SK-N-SH (cell line): ENCODE data around the gene WRAP73. TPM values are rescaled to one million over a fixed set of nuclear protein-coding genes. Genes with fewer than 3 reads are reported as not detected.

Source experiments
- CTCF ChIA-PET: fragments of 300-600, 350-600 bp; formaldehyde crosslinking; extraction: SDS; loops from one replicate; lab custom pipeline; 2021; lab: Yijun Ruan, JAX
- POLR2A ChIA-PET: fragments of 350-600 bp; sonication (Branson Sonifier 250); formaldehyde crosslinking; extraction: SDS; loops from one replicate; lab custom pipeline; 2020; ENCODE audit warnings: antibody characterized with exemption, inconsistent platforms; lab: Yijun Ruan, JAX
- DNase-seq: peaks from one replicate; pipeline ENCODE4 v3.0.0; 2012
- H2AFZ ChIP-seq: fragments of 200-600 bp; sonication (generic); 2 replicates; pipeline ENCODE4 v1.8.1; 2016; ENCODE audit warnings: antibody characterized with exemption, mild to moderate bottlenecking, low read depth
- H3F3A ChIP-seq: fragments of 200-600 bp; sonication (generic); replicated peaks from 2 replicates; pipeline ENCODE3; 2016; ENCODE audit warnings: antibody characterized with exemption, mild to moderate bottlenecking; ENCODE audit not compliant: insufficient read depth
- H3K27ac ChIP-seq, 2 experiments: fragments of 200-500 bp in 1 of 2; fragments of 200-600 bp in 1 of 2; sonication (Bioruptor generic) in 1 of 2; sonication (generic), shearing (Covaris generic) in 1 of 2; 2 replicates each; pipeline versions ENCODE4 v1.5.1 to v1.6.1; 2014 to 2016; ENCODE audit warnings: low read depth in 2 of 2, inconsistent platforms in 1 of 2, low read length in 1 of 2, mild to moderate bottlenecking in 1 of 2, mixed read lengths in 1 of 2
- H3K27me3 ChIP-seq: fragments of 200-600 bp; sonication (generic), shearing (Covaris generic); 2 replicates; pipeline ENCODE4 v1.6.1; 2016; ENCODE audit warnings: mixed run types; ENCODE audit not compliant: insufficient read depth
- H3K36me3 ChIP-seq, 2 experiments: fragments of 200-500 bp in 1 of 2; fragments of 200-600 bp in 1 of 2; sonication (Bioruptor generic) in 1 of 2; sonication (generic) in 1 of 2; replicated peaks in 1 of 2; 2 replicates each; pipeline versions ENCODE3 to v1.5.1; 2014 to 2016; ENCODE audit warnings: low read length in 1 of 2, mild to moderate bottlenecking in 1 of 2; ENCODE audit not compliant: insufficient read depth in 2 of 2, control insufficient read depth in 1 of 2
- H3K4me1 ChIP-seq, 2 experiments: fragments of 200-500 bp in 1 of 2; fragments of 200-600 bp in 1 of 2; sonication (Bioruptor generic) in 1 of 2; sonication (generic), shearing (Covaris generic) in 1 of 2; 2 replicates each; pipeline versions ENCODE4 v1.5.1 to v1.6.1; 2014 to 2016; ENCODE audit warnings: low read depth in 1 of 2, low read length in 1 of 2, mixed run types in 1 of 2; ENCODE audit not compliant: insufficient read depth in 2 of 2, control insufficient read depth in 1 of 2
- H3K4me2 ChIP-seq: fragments of 200-600 bp; sonication (generic), shearing (Covaris generic); 2 replicates; pipeline ENCODE4 v1.6.1; 2017; ENCODE audit warnings: mixed run types
- H3K4me3 ChIP-seq, 2 experiments: fragments of 200-500 bp in 1 of 2; fragments of 200-600 bp in 1 of 2; sonication (Bioruptor generic) in 1 of 2; sonication (generic), shearing (Covaris generic) in 1 of 2; 2 replicates each; pipeline versions ENCODE4 v1.5.1 to v1.8.1; 2014 to 2016; ENCODE audit warnings: low read depth in 2 of 2, inconsistent platforms in 1 of 2, low read length in 1 of 2, mild to moderate bottlenecking in 1 of 2, mixed read lengths in 1 of 2, moderate library complexity in 1 of 2
- H3K79me2 ChIP-seq: fragments of 200-600 bp; sonication (generic); 2 replicates; pipeline ENCODE4 v1.8.1; 2017; ENCODE audit warnings: mild to moderate bottlenecking; ENCODE audit not compliant: insufficient read depth
- H3K9ac ChIP-seq: fragments of 200-600 bp; sonication (generic); 2 replicates; pipeline ENCODE4 v1.6.1; 2017; ENCODE audit warnings: mixed run types
- H3K9me2 ChIP-seq: fragments of 200-600 bp; sonication (generic); 2 replicates; pipeline ENCODE4 v1.6.1; 2017; ENCODE audit warnings: mixed run types
- H3K9me3 ChIP-seq: fragments of 200-600 bp; sonication (generic); 2 replicates; pipeline ENCODE4 v1.6.1; 2017; ENCODE audit warnings: mixed run types, mild to moderate bottlenecking, moderate library complexity
- H4K20me1 ChIP-seq: fragments of 200-600 bp; sonication (generic); 2 replicates; pipeline ENCODE4 v1.6.1; 2017; ENCODE audit warnings: mild to moderate bottlenecking, mixed run types; ENCODE audit not compliant: insufficient read depth
- CHD2 ChIP-seq: fragments of 150-350 bp; IDR thresholded peaks from 2 replicates; pipeline ENCODE4 v1.6.1; 2018; ENCODE audit warnings: low read length; ENCODE audit not compliant: partially characterized antibody
- EP300 ChIP-seq, 2 experiments: IDR thresholded peaks; 2 replicates each; pipeline versions ENCODE4 v1.4.0 to v1.6.1; 2012; ENCODE audit warnings: borderline replicate concordance in 1 of 2, low read depth in 1 of 2, low read length in 1 of 2
- EZH2phosphoT487 ChIP-seq: fragments of 200-600 bp; sonication (generic); IDR thresholded peaks from 2 replicates; pipeline ENCODE4 v1.6.1; 2017; ENCODE audit warnings: low read depth, mixed run types, mild to moderate bottlenecking, antibody characterized with exemption, moderate library complexity, borderline replicate concordance
- FOXJ3 ChIP-seq: sonication (generic); formaldehyde crosslinking; IDR thresholded peaks from 2 replicates; pipeline ENCODE4 v1.5.1; 2020; ENCODE audit warnings: mild to moderate bottlenecking, missing genetic modification reagents
- GATA2 ChIP-seq: sonication (generic); formaldehyde crosslinking; IDR thresholded peaks from 2 replicates; pipeline ENCODE4 v1.5.0; 2020; ENCODE audit warnings: mild to moderate bottlenecking, missing genetic modification reagents
- IRF3 ChIP-seq: fragments of 150-350 bp; IDR thresholded peaks from 2 replicates; pipeline ENCODE4 v1.6.1; 2016; ENCODE audit warnings: mild to moderate bottlenecking, low read depth, low read length
- MAX ChIP-seq: IDR thresholded peaks from 2 replicates; pipeline ENCODE4 v1.4.0; 2012; ENCODE audit warnings: low read depth
- MEF2A ChIP-seq: IDR thresholded peaks from 2 replicates; pipeline ENCODE4 v1.4.0; 2012; ENCODE audit warnings: low read depth, borderline replicate concordance
- MXI1 ChIP-seq: IDR thresholded peaks from 2 replicates; pipeline ENCODE4 v1.6.1; 2012; ENCODE audit warnings: mild to moderate bottlenecking, low read depth, low read length, improper control_type of control experiment
- NFIC ChIP-seq: IDR thresholded peaks from 2 replicates; pipeline ENCODE4 v1.4.0; 2012; ENCODE audit warnings: borderline replicate concordance
- NRF1 ChIP-seq: IDR thresholded peaks from 2 replicates; pipeline ENCODE4 v1.6.1; 2012; ENCODE audit warnings: low read depth, mild to moderate bottlenecking, low read length
- POLR2AphosphoS5 ChIP-seq: IDR thresholded peaks from 2 replicates; pipeline ENCODE4 v1.6.1; 2012; ENCODE audit warnings: low read depth, low read length
- RAD21 ChIP-seq: IDR thresholded peaks from 2 replicates; pipeline ENCODE4 v1.6.1; 2012; ENCODE audit warnings: mild to moderate bottlenecking, low read length
- SIN3A ChIP-seq: IDR thresholded peaks from 2 replicates; pipeline ENCODE4 v1.6.1; 2012; ENCODE audit warnings: low read depth, mild to moderate bottlenecking, low read length, moderate library complexity, borderline replicate concordance
- TAF1 ChIP-seq: IDR thresholded peaks from 2 replicates; pipeline ENCODE4 v1.6.1; 2012; ENCODE audit warnings: low read depth, mild to moderate bottlenecking, low read length, moderate library complexity, borderline replicate concordance
- TCF12 ChIP-seq: IDR thresholded peaks from 2 replicates; pipeline ENCODE4 v1.4.0; 2012
- YY1 ChIP-seq: IDR thresholded peaks from 2 replicates; pipeline ENCODE4 v1.4.0; 2012; ENCODE audit warnings: low read depth, mild to moderate bottlenecking
- WGBS: methylation state at CpG from one replicate; pipeline ENCODE4 v1.1.6; 2017; ENCODE audit warnings: low lambda C conversion rate; 5-methylcytosine and 5-hydroxymethylcytosine counted together
- polyA plus RNA-seq, 3 experiments: library from polyadenylated mRNA; depleted of rRNA; stranded (reverse); fragments of >200 nt; gene quantifications; 2 replicates each; pipeline ENCODE4 v1.2.3, GENCODE V29; 2012
- TF ChIP-seq, protein P1 (sequence below): IDR thresholded peaks from 2 replicates; pipeline ENCODE4; 2012
- TF ChIP-seq, protein P2 (sequence below): IDR thresholded peaks from 2 replicates; pipeline ENCODE4 v1.4.0; 2012; ENCODE audit warnings: low read depth, borderline replicate concordance

WRAP73 gene
- polyA plus RNA-seq, 1 of the 3 experiments (the other 2 are of a cell fraction): 61.9 TPM

GRCh38 chr1:3657096-3657475 lies 7.2 kb upstream of the WRAP73 start:
- Histone ChIP-seq H3K27me3 (peaks cover 4% of the 10 kb centered on the region; the same call in 1 of the 2 replicates), H3K4me2 (no peak overlapping the region), H3K9me3 (no peaks in the 10 kb centered on the region), H3K9me2 (no peaks in the 10 kb centered on the region), H3K79me2 (no peaks in the 10 kb centered on the region), H2AFZ (no peak overlapping the region), H3F3A (no peaks in the 10 kb centered on the region), H3K4me3 (no peak overlapping the region), H3K9ac (no peak overlapping the region), H3K27ac (no peak overlapping the region), H3K4me1 (peaks cover 0 to 2% of the 10 kb centered on the region in 2 experiments; a peak in 1 of 4 replicates), H4K20me1 (no peaks in the 10 kb centered on the region), H3K36me3 (no peaks in the 10 kb centered on the region)
- 50% methylated on average over 2 of the region's 6 CpGs for WGBS
- POLR2A ChIA-PET: no interaction called here
- CTCF ChIA-PET: no interaction called here
- DNase-seq: no peak
- TF ChIP-seq, protein P1, sequence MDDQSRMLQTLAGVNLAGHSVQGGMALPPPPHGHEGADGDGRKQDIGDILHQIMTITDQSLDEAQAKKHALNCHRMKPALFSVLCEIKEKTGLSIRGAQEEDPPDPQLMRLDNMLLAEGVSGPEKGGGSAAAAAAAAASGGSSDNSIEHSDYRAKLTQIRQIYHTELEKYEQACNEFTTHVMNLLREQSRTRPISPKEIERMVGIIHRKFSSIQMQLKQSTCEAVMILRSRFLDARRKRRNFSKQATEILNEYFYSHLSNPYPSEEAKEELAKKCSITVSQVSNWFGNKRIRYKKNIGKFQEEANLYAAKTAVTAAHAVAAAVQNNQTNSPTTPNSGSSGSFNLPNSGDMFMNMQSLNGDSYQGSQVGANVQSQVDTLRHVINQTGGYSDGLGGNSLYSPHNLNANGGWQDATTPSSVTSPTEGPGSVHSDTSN: no peak
- no peak for TF ChIP-seq MXI1
- no peak for TF ChIP-seq SIN3A
- no peak for TF ChIP-seq YY1
- TF ChIP-seq NFIC: no peak
- TF ChIP-seq TCF12: no peak
- TF ChIP-seq NRF1: no peak
- no peak for TF ChIP-seq RAD21
- TF ChIP-seq TAF1: no peak
- no peak for TF ChIP-seq GATA2 (CRISPR knock-in tag)
- TF ChIP-seq EP300 (IDR thresholded peaks at IDR 0.05; ENCODE audit: borderline replicate concordance in 1 of 2, low read depth in 1 of 2, low read length in 1 of 2): no peak
- TF ChIP-seq FOXJ3 (CRISPR knock-in tag): no peak
- no peak for TF ChIP-seq EZH2phosphoT487
- TF ChIP-seq MAX: no peak
- TF ChIP-seq POLR2AphosphoS5: no peak
- no peak for TF ChIP-seq MEF2A
- no peak for TF ChIP-seq IRF3
- no peak for TF ChIP-seq CHD2
- TF ChIP-seq, protein P2, sequence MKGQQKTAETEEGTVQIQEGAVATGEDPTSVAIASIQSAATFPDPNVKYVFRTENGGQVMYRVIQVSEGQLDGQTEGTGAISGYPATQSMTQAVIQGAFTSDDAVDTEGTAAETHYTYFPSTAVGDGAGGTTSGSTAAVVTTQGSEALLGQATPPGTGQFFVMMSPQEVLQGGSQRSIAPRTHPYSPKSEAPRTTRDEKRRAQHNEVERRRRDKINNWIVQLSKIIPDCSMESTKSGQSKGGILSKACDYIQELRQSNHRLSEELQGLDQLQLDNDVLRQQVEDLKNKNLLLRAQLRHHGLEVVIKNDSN: no peak
